Left ventricle myocardium inferior (tissue), 1 donor: Measurements from ENCODE around the gene FKBP14. TPM values are rescaled to one million over a fixed set of nuclear protein-coding genes. Genes with fewer than 3 reads are reported as not detected.
A peak's percentile ranks its signal among the peaks of the same experiment; 100 is the strongest.
"Not testable (repeated sequence)": the region's sequence is repeated elsewhere in the genome, so short reads cannot be mapped to it uniquely, and the experiment has no call there.

Experiments
- DNase-seq: peaks from one replicate; pipeline ENCODE4 v3.0.0-alpha.2; 2020
- H3K27ac ChIP-seq: fragments of 200-600 bp; replicated peaks from 2 replicates; pipeline ENCODE4 v1.8.0; 2021
- H3K27me3 ChIP-seq: fragments of 200-600 bp; 2 replicates; pipeline ENCODE4 v1.8.0; 2021; ENCODE audit warnings: low read depth
- H3K36me3 ChIP-seq: fragments of 200-600 bp; 2 replicates; pipeline ENCODE4 v1.8.0; 2021
- H3K4me1 ChIP-seq: fragments of 200-600 bp; 2 replicates; pipeline ENCODE4 v1.8.0; 2021
- H3K4me3 ChIP-seq: fragments of 200-600 bp; 2 replicates; pipeline ENCODE4 v1.8.0; 2021; ENCODE audit warnings: mild to moderate bottlenecking, moderate library complexity
- H3K9me3 ChIP-seq: fragments of 200-600 bp; replicated peaks from 2 replicates; pipeline ENCODE4 v1.8.0; 2021
- intact Hi-C: fragments of 100-400 bp; cut with micrococcal nuclease; formaldehyde crosslinking; loops from one replicate; pipeline ENCODE4 v1.11.0; 2022
- total RNA-seq: library from RNA; stranded (reverse); fragmentation: NEBNext Ultra II Directional; extraction: Animal tissue kit (Norgen Biotek cat#: 25700); gene quantifications from one replicate; pipeline ENCODE4 v1.2.1, GENCODE V29; 2021
- TF ChIP-seq, protein P1 (sequence below): fragments of 200-600 bp; IDR thresholded peaks from 2 replicates; pipeline ENCODE4 v1.8.0; 2021; ENCODE audit warnings: antibody characterized with exemption, mild to moderate bottlenecking, borderline replicate concordance
- donor health status: DM: no; HTN: yes; CAD: no; lungs with severe emphysema.

Gene FKBP14
- total RNA-seq, 1 donor from 2014 or later: 12.0 TPM

- no peak overlapping the region for H3K27ac ChIP-seq
- no peaks in the 10 kb centered on the region for H3K9me3 ChIP-seq
- no peaks in the 10 kb centered on the region for H3K27me3 ChIP-seq
- H3K36me3 ChIP-seq: peaks cover 19% of the 10 kb centered on the region
- no peak for DNase-seq
- H3K4me1 ChIP-seq: peaks cover 26% of the 10 kb centered on the region
- intact Hi-C loops: no loop called here
- H3K4me3 ChIP-seq: no peak overlapping the region
- TF ChIP-seq, protein P1, sequence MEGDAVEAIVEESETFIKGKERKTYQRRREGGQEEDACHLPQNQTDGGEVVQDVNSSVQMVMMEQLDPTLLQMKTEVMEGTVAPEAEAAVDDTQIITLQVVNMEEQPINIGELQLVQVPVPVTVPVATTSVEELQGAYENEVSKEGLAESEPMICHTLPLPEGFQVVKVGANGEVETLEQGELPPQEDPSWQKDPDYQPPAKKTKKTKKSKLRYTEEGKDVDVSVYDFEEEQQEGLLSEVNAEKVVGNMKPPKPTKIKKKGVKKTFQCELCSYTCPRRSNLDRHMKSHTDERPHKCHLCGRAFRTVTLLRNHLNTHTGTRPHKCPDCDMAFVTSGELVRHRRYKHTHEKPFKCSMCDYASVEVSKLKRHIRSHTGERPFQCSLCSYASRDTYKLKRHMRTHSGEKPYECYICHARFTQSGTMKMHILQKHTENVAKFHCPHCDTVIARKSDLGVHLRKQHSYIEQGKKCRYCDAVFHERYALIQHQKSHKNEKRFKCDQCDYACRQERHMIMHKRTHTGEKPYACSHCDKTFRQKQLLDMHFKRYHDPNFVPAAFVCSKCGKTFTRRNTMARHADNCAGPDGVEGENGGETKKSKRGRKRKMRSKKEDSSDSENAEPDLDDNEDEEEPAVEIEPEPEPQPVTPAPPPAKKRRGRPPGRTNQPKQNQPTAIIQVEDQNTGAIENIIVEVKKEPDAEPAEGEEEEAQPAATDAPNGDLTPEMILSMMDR: no peak
Observed at GRCh38 chr7:30068117-30068516, 41.6 kb upstream of the FKBP14 start.

- no peak overlapping the region for H3K27ac ChIP-seq
- no peak for DNase-seq
- intact Hi-C loops: no loop called here
- TF ChIP-seq, protein P1: no peak
- H3K4me3 ChIP-seq: no peak overlapping the region
- H3K36me3 ChIP-seq: peaks cover 20% of the 10 kb centered on the region
- H3K9me3 ChIP-seq: no peaks in the 10 kb centered on the region
- no peaks in the 10 kb centered on the region for H3K27me3 ChIP-seq
- peaks cover 26% of the 10 kb centered on the region for H3K4me1 ChIP-seq
Observed at GRCh38 chr7:30066687-30067086, 40.2 kb upstream of the FKBP14 start.

- intact Hi-C loops: no loop called here
- DNase-seq: no peak
Observed at GRCh38 chr7:30065746-30066145, 39.2 kb upstream of the FKBP14 start.

GRCh38 chr7:30062587-30062986 lies 36.1 kb upstream of the FKBP14 start:
- no peaks in the 10 kb centered on the region for H3K9me3 ChIP-seq
- H3K27me3 ChIP-seq: no peaks in the 10 kb centered on the region
- DNase-seq: no peak
- TF ChIP-seq, protein P1: peak; percentile 69
- no peaks in the 10 kb centered on the region for H3K4me1 ChIP-seq
- H3K27ac ChIP-seq: no peak overlapping the region
- intact Hi-C loops: no loop called here
- peaks cover 29% of the 10 kb centered on the region for H3K36me3 ChIP-seq
- H3K4me3 ChIP-seq: no peak overlapping the region

More at GRCh38 chr7:30065746-30066145, 39.2 kb upstream of the FKBP14 start:
- H3K36me3 ChIP-seq: peaks cover 12% of the 10 kb centered on the region
- TF ChIP-seq, protein P1: no peak
- H3K4me3 ChIP-seq: no peak overlapping the region
- H3K27me3 ChIP-seq: no peaks in the 10 kb centered on the region
- H3K4me1 ChIP-seq: peaks cover 26% of the 10 kb centered on the region
- no peak overlapping the region for H3K27ac ChIP-seq
- H3K9me3 ChIP-seq: no peaks in the 10 kb centered on the region

GRCh38 chr7:30061786-30062185 lies 35.3 kb upstream of the FKBP14 start:
- H3K27ac ChIP-seq, H3K9me3 ChIP-seq, H3K27me3 ChIP-seq, H3K4me3 ChIP-seq, DNase-seq, H3K4me1 ChIP-seq, intact Hi-C loops: not testable (repeated sequence)
- TF ChIP-seq, protein P1: peak; percentile 66
- peaks cover 29% of the 10 kb centered on the region for H3K36me3 ChIP-seq

GRCh38 chr7:30057741-30058140 lies 31.2 kb upstream of the FKBP14 start:
- Histone ChIP-seq H3K4me1 (no peaks in the 10 kb centered on the region), H3K36me3 (peaks cover 50% of the 10 kb centered on the region), H3K27me3 (no peaks in the 10 kb centered on the region), H3K4me3 (no peak overlapping the region), H3K9me3 (no peaks in the 10 kb centered on the region), H3K27ac (no peak overlapping the region)
- DNase-seq: no peak
- intact Hi-C loops: no loop called here
- TF ChIP-seq, protein P1: no peak
